Raji (cell line): ENCODE data around the gene RNU6-8.

Source experiments
- POLR2A ChIP-seq: IDR thresholded peaks from 2 replicates; pipeline ENCODE4 v1.6.1; 2011; ENCODE audit warnings: low read depth, low read length, control low read depth; ENCODE audit not compliant: insufficient read depth

Gene RNU6-8

DNA sequence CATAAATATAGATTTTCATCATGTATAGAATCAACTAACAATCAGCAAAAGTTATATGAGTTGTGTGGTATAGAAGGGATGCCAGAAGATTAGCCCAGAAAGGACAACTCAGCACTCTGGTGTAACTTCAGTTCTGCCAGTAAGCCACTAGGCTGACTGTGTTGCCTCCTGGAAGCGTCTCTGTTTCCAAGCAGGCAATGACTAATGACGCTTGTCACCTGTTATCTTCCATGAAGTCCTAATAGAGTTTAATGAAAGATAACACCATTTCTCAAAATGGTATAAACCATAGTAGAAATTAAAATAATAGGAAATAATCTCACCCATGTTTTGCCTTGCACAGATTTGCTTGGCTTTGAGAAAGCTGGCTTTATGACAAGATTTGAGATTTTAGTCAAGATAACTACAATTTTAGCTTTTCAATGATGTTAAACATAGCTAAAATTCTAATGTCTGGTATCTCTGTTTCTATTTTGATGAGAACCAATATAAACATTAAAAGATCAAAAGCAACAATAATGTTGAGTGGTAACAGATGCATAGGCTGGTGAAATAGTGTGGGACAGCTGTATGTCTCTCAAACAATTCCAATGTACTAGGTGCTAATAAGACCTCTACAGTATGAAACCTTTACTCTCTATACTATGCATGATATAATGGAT is 10.2 kb downstream of the RNU6-8 start:
- no peak for TF ChIP-seq POLR2A

DNA sequence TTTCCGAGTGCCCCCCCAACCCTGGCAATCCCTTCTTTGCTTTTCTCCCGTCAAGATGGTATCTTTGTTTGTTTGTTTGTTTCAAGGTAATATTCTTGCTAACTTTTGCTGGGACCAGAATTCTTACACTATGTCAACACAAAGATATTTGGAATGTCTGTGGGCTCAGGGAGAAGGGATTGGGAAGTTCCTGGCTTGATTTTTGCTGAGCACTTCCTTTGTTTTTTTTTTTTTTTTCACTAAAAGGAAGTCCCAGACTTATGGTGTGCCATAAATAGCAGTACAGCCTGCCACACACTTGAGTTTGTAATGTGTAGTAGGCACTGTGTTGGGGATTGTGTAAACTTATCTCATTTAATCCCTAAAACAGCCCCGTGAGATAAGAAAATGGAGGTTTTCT is 12.4 kb downstream of the RNU6-8 start:
- TF ChIP-seq POLR2A, result no peak

DNA sequence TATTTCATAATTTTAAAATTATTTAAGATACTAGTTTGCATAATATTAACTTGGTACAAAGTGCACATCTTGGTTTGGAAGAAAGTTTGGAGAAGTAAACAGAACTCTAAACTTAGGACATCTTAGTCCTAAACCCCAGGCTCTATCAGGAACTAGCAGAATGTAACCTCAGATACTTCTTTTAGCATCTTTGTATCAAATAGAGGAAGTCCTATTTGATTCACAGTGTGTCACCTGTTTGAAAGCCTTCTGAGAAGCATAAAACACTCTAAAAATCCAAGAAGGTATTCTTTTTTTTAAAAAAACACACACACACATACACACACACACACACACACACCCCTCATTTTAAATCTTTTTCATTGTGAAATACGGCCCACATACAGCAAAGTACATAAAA is 13.3 kb downstream of the RNU6-8 start:
- TF ChIP-seq POLR2A, result no peak

DNA sequence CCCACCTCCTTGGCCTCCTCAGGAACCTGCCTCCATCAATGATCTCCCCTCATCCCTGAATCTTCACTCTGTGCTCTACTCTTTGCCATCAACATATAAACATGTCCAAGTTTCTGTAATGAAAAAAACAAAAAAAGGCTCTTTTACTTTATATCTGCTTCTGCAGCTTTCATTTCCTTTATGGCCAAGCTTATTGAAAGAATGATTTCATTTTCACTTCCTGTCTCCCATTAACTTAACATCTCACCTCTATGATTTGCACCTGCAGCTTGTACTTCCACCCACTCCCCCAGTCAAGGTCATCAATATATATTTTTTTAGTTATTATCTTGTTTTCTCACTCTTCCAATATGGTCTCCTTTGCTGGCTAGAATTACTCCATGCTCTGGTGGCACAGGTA is 16.8 kb downstream of the RNU6-8 start:
- TF ChIP-seq POLR2A, result no peak

DNA sequence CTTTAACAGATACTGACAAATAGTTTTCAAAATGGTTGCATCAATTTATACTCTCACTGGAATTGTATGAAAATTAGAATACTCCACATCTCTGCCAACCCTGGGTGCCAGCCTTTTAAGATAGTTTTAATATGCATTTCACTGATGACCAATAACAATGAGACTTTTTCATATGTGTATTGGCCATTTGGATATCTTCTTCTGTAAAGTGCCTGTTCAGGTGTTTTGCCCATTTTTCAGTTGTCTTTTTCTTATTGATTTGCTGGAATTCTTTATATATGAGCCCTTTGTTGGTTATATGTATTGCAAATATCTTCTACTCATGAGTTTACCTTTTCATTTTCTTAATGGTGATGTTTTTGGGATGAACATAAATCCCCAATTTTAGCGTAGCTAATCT is 18.0 kb downstream of the RNU6-8 start:
- TF ChIP-seq POLR2A, result no peak

DNA sequence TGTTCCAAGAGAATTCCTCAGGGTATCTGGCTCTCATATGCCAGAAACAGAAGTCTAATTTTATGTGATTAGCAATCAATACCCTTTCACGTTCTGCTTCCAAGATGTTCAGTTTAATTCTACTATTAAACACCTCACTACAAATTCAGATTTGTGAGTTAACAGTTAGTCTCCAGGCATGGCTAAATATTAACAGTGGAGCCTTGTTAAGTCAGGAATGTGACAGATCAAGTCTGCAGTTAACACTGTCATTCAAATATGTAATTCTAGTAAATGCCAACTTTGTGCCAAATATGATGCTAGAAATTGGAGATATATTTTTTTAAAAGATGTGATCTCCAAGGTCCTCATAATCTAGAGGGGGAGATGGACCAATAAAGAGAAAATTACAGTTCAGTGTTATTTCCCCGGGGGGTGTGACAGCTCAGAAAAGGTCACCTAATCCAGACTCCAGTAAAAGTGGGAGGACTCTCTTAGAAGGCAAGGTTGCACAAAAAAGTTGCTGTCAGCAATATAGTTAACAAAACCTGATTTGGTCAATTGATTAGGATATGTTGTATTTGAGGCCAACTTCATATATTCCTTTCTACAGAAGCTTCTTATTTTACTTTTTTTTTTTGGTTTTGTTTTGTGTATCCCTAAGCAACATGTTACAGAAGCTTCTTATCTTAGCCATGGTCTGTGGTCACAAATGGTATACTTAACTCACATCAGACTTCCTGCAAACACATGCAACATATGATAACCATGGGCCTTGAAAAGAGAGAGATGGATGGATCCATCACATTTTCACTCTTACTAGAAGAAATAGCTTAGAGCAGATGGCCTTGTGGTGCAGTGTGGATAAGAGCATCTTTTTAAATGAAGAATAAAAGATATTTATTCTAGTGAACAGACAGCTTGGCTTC is 19.7 kb downstream of the RNU6-8 start:
- TF ChIP-seq POLR2A, result no peak

DNA sequence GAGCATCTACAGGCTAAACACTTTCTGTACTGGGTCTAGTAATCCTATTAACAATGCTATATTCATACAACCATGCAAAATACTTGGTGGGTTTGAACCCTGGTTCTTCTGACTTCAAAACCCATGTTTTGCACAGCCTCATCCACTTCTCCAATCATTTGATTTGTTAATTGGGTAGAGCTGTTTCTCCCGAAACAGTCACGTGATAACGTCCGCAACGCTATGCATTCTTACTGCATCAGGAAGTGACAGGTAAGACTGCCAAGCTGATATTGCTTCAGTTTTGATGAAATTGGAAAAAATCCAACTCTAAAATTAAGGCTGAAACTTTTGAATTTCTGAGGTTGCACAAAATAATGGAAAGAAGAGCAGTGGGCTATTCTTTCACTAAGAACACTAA is 31.6 kb downstream of the RNU6-8 start:
- no peak for TF ChIP-seq POLR2A

DNA sequence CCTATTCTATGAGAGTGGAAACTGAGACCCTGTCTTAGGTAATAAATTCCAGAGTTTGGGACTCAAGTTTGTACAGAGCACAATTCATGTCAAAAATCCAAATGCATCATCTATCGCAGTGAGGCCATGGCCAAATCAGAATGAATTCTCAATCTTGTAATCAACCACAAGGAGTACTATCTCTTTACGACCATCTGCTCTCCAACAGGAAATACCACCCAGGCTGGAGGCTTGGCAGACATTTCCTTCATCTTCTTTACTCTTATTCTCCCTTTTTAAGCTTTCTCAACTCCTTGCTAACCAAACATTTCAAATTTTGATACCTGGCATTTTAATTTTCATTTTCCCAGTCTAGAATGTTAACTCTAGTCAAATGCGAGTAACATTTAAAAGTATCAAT is 33.9 kb downstream of the RNU6-8 start:
- TF ChIP-seq POLR2A, result no peak

DNA sequence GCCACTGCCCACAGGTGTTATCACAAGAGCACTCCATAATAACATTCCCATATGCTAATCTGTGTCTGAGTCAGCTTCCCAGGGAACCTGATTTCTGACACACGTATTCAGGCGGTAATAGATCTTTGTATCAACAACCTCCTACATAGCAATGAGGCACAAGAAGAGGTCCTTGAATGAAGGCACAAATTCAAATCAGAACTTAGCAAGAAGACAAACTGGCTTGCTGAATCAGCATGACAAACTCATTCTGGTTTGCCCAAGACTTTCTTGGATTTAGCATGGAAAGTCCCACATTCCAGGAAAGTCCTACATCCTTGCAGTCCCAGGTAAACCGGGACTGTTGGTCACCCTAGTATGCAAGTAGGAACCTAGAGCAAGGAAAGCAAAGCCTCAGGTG is 35.2 kb downstream of the RNU6-8 start:
- no peak for TF ChIP-seq POLR2A

DNA sequence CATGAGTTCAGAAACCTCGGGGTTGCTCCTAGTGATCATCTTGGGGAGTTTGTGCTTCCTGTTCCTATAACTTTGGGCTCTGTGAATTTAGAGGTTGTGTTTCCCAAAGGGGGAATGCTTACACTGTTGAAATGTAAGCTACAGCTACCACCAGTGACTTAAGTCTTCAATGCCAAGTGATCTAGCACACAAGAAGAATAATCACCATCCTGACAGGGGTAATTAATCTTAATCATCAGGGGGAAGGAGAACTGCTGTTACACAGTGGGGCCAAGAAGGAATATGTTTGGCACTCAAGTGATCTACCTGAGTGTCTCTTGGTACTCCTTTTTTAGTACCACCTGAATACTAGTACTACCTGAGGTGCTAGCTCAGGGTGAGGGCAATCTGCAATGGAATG is 36.1 kb downstream of the RNU6-8 start:
- TF ChIP-seq POLR2A, result no peak

DNA sequence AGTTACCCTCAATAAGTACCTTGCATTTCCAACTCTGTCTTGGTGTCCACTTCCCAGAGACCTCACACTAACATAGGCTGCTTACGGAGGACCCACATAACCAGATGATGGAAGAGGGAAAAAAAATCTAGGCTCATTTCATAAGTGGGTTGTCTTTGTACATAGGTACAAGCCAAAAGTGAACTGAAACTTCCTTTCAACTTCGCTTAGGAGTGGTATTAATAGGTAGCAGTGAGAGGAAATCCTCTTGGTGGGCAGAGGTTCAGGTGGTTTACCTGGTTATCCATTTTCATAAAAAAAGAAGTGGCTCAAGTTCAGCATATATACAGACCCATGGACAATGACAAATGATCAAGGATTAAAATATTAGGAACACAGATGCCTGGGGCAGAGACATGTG is 37.0 kb downstream of the RNU6-8 start:
- TF ChIP-seq POLR2A, result no peak
